Measurements from ENCODE around the gene GRIP2.

DNA sequence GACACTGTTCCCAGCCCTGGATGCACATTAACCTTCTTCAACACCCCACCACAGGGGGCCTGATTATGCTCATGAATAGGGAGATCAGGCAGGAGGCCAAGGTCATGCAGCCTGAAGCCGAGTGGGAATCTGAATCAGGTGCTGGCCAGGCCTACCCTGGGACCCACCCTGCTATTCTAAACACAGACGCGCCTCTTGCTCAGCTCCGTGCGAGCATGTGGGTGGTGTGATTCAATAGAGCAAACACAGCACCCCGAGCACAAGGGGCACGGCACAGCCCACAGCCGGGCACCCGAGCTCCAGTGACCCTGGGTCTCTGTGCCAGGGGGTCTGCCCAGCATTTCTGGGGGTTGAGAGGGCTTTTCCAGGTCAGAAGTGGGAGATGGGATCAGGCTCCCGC, 24.6 kb upstream of the GRIP2 start:
- TF ChIP-seq, protein P1, sequence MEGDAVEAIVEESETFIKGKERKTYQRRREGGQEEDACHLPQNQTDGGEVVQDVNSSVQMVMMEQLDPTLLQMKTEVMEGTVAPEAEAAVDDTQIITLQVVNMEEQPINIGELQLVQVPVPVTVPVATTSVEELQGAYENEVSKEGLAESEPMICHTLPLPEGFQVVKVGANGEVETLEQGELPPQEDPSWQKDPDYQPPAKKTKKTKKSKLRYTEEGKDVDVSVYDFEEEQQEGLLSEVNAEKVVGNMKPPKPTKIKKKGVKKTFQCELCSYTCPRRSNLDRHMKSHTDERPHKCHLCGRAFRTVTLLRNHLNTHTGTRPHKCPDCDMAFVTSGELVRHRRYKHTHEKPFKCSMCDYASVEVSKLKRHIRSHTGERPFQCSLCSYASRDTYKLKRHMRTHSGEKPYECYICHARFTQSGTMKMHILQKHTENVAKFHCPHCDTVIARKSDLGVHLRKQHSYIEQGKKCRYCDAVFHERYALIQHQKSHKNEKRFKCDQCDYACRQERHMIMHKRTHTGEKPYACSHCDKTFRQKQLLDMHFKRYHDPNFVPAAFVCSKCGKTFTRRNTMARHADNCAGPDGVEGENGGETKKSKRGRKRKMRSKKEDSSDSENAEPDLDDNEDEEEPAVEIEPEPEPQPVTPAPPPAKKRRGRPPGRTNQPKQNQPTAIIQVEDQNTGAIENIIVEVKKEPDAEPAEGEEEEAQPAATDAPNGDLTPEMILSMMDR (conservative IDR thresholded peaks at IDR 0.05 in 1 of 2, IDR thresholded peaks at IDR 0.05 in 1 of 2; ENCODE audit: extremely low read depth in 1 of 2, insufficient read depth in 1 of 2, low read depth in 1 of 2, low read length in 2 of 2), result no peak
- TF ChIP-seq EZH2 (IDR thresholded peaks at IDR 0.05; ENCODE audit: borderline replicate concordance, low read length), result no peak

Data from mammary epithelial cell (primary cell).